Measurements from ENCODE around the gene FRMD6. TPM values are rescaled to one million over a fixed set of nuclear protein-coding genes. Genes with fewer than 3 reads are reported as not detected.

The FRMD6 gene
- total RNA-seq, 1 experiment from 2014 or later, result 11.4 TPM

DNA sequence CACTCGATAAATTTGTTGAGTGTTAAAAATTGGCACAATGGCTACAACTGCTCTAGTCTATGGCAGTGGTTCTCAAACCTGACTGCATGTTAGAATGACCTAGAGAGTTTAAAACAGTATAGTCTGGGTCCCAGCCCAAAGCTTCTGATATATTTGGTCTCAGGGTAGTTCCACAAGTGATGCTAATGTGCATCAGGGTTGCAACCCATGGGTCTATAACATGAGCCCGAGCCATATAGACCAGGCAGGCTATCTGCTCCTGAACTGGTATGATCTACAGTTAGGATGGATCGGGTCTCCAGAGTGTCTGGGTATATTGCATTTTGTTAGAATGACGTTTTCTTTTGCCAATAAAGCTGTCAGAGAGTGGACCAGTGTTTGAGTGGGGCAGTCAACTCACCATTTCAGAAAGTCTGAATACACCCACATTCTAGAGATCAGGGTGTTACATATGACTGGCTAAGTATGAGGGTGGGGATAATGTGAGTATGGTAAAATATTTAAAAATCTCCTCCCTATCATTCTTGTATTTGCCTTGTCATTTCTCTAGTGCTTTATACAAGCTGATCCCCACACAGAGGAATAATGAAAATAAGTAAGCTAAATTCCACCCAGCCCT, 80.9 kb downstream of the FRMD6 start:
- ChIA-PET POLR2A (interaction anchor here (0.7 kb wide), 1 partner anchor 19 kb away, joined by 3 read pairs; no protein-coding TSS in a partner anchor), RAD21 (ENCODE audit: low non-redundant PET in 1 of 2, low total read pairs in 2 of 2, uncharacterized antibody in 2 of 2, unreplicated experiment in 2 of 2) (no interaction called here), CTCF (no interaction called here)
- no peaks in the 10 kb centered on the region for H3K79me2 ChIP-seq (ENCODE audit: insufficient read depth, low read length)
- no peak overlapping the region for H3K4me2 ChIP-seq (ENCODE audit: low read length)
- ATAC-seq (no peak), DNase-seq (ENCODE audit: low read depth, low spot score) (no peak)
- intact Hi-C loops (cut with micrococcal nuclease), result no loop called here
- no peak overlapping the region for H3K4me3 ChIP-seq (replicated peaks in 1 of 2; ENCODE audit: low read depth in 1 of 2, low read length in 2 of 2)
- H2AFZ ChIP-seq (ENCODE audit: low read depth, low read length, poor library complexity, severe bottlenecking), result no peak overlapping the region
- H3K27me3 ChIP-seq (ENCODE audit: insufficient read depth, low read length), result no peaks in the 10 kb centered on the region
- no TSS peak for BruUV-seq (replicated peaks)
- H3K9me3 ChIP-seq (ENCODE audit: control insufficient read depth in 1 of 2, insufficient read depth in 1 of 2, low read depth in 1 of 2, low read length in 2 of 2), result no peaks in the 10 kb centered on the region
- H4K20me1 ChIP-seq (ENCODE audit: insufficient read depth), result no peaks in the 10 kb centered on the region
- no peaks in the 10 kb centered on the region for H3K9me2 ChIP-seq (ENCODE audit: insufficient read depth)
- no peak overlapping the region for H3K9ac ChIP-seq (ENCODE audit: low read length)
- TF ChIP-seq SP1 (IDR thresholded peaks at IDR 0.05; ENCODE audit: low read depth), result no peak
- TF ChIP-seq SIN3A (IDR thresholded peaks at IDR 0.05; ENCODE audit: low read depth), result no peak
- peaks cover 0 to 3% of the 10 kb centered on the region in 2 experiments; a peak in 1 of 4 replicates for H3K36me3 ChIP-seq (ENCODE audit: control insufficient read depth in 1 of 2, insufficient read depth in 2 of 2, low read length in 2 of 2)
- no peaks in the 10 kb centered on the region for H3K4me1 ChIP-seq (ENCODE audit: control insufficient read depth in 1 of 2, insufficient read depth in 2 of 2, low read length in 2 of 2)
- H3K27ac ChIP-seq (ENCODE audit: low read depth, low read length), result no peak overlapping the region

GRCh38 chr14:51733147-51733546, 81.4 kb downstream of the FRMD6 start:
- no peaks in the 10 kb centered on the region for H3K4me1 ChIP-seq (ENCODE audit: control insufficient read depth in 1 of 2, insufficient read depth in 2 of 2, low read length in 2 of 2)
- ATAC-seq (no peak), DNase-seq (ENCODE audit: low read depth, low spot score) (no peak)
- no peaks in the 10 kb centered on the region for H3K79me2 ChIP-seq (ENCODE audit: insufficient read depth, low read length)
- intact Hi-C loops (cut with micrococcal nuclease), result no loop called here
- H3K36me3 ChIP-seq (ENCODE audit: control insufficient read depth in 1 of 2, insufficient read depth in 2 of 2, low read length in 2 of 2), result peaks cover 0 to 3% of the 10 kb centered on the region in 2 experiments; a peak in 1 of 4 replicates
- TF ChIP-seq, protein P1, sequence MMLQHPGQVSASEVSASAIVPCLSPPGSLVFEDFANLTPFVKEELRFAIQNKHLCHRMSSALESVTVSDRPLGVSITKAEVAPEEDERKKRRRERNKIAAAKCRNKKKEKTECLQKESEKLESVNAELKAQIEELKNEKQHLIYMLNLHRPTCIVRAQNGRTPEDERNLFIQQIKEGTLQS (IDR thresholded peaks at IDR 0.05), result no peak
- TF ChIP-seq JUND (IDR thresholded peaks at IDR 0.05), result no peak
- no peak for TF ChIP-seq TCF7L2 (IDR thresholded peaks at IDR 0.05; ENCODE audit: borderline replicate concordance, extremely low read depth, insufficient read depth, insufficient read length)
- TF ChIP-seq CBX3 (IDR thresholded peaks at IDR 0.05; ENCODE audit: low read depth), result no peak
- TF ChIP-seq ZNF274 (IDR thresholded peaks at IDR 0.05; ENCODE audit: low read depth, low read length), result no peak
- TF ChIP-seq, protein P2, sequence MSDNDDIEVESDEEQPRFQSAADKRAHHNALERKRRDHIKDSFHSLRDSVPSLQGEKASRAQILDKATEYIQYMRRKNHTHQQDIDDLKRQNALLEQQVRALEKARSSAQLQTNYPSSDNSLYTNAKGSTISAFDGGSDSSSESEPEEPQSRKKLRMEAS (IDR thresholded peaks at IDR 0.05), result no peak
- no peak for TF ChIP-seq RAD21 (IDR thresholded peaks at IDR 0.05; ENCODE audit: low read depth)
- no peaks in the 10 kb centered on the region for H3K9me3 ChIP-seq (ENCODE audit: control insufficient read depth in 1 of 2, insufficient read depth in 1 of 2, low read depth in 1 of 2, low read length in 2 of 2)
- H2AFZ ChIP-seq (ENCODE audit: low read depth, low read length, poor library complexity, severe bottlenecking), result no peak overlapping the region
- no peak overlapping the region for H3K9ac ChIP-seq (ENCODE audit: low read length)
- H3K4me2 ChIP-seq (ENCODE audit: low read length), result no peak overlapping the region
- no peak overlapping the region for H3K27ac ChIP-seq (ENCODE audit: low read depth, low read length)
- no peaks in the 10 kb centered on the region for H3K27me3 ChIP-seq (ENCODE audit: insufficient read depth, low read length)
- no peaks in the 10 kb centered on the region for H3K9me2 ChIP-seq (ENCODE audit: insufficient read depth)
- ChIA-PET RAD21 (ENCODE audit: low non-redundant PET in 1 of 2, low total read pairs in 2 of 2, uncharacterized antibody in 2 of 2, unreplicated experiment in 2 of 2) (no interaction called here), POLR2A (interaction anchor here (0.7 kb wide), 1 partner anchor 20 kb away, joined by 3 read pairs; no protein-coding TSS in a partner anchor), CTCF (no interaction called here)
- H4K20me1 ChIP-seq (ENCODE audit: insufficient read depth), result no peaks in the 10 kb centered on the region
- no peak overlapping the region for H3K4me3 ChIP-seq (replicated peaks in 1 of 2; ENCODE audit: low read depth in 1 of 2, low read length in 2 of 2)
- no TSS peak for BruUV-seq (replicated peaks)

Measured in HCT116 (cell line).